Astrocyte (in vitro differentiated cells and primary cell): ENCODE data around the gene COX20. TPM values are rescaled to one million over a fixed set of nuclear protein-coding genes. Genes with fewer than 3 reads are reported as not detected.

Experiments
- DNase-seq: peaks from one replicate; pipeline ENCODE4 v3.0.0-alpha.2; 2010; ENCODE audit warnings: low read depth
- FAIRE-seq: peaks from 2 replicates; lab custom pipeline; 2011; peaks lifted over from hg19 to GRCh38; lab: Jason Lieb, UNC
- H2AFZ ChIP-seq: 2 replicates; pipeline ENCODE4 v1.6.0; 2012; ENCODE audit warnings: low read depth, low read length, inconsistent platforms
- H3K27ac ChIP-seq: 2 replicates; pipeline ENCODE4 v1.5.1; 2011; ENCODE audit warnings: low read depth, low read length, inconsistent platforms
- H3K27me3 ChIP-seq: 2 replicates; pipeline ENCODE4 v1.6.0; 2011; ENCODE audit warnings: low read length, inconsistent platforms; ENCODE audit not compliant: insufficient read depth
- H3K36me3 ChIP-seq: 2 replicates; pipeline ENCODE4 v1.5.1; 2011; ENCODE audit warnings: low read length, inconsistent platforms; ENCODE audit not compliant: insufficient read depth
- H3K4me1 ChIP-seq: 2 replicates; pipeline ENCODE4 v1.5.1; 2011; ENCODE audit warnings: low read length, inconsistent platforms; ENCODE audit not compliant: insufficient read depth
- H3K4me2 ChIP-seq: 2 replicates; pipeline ENCODE4 v1.6.0; 2012; ENCODE audit warnings: low read length, inconsistent platforms
- H3K4me3 ChIP-seq: 2 replicates; pipeline ENCODE4 v1.5.1; 2011; ENCODE audit warnings: low read depth, mild to moderate bottlenecking, low read length, inconsistent platforms; ENCODE audit not compliant: insufficient read depth
- H3K79me2 ChIP-seq: 2 replicates; pipeline ENCODE4 v1.6.0; 2012; ENCODE audit warnings: mild to moderate bottlenecking, low read length, inconsistent platforms; ENCODE audit not compliant: insufficient read depth
- H3K9ac ChIP-seq: 2 replicates; pipeline ENCODE4 v1.6.0; 2012; ENCODE audit warnings: mild to moderate bottlenecking, low read length, inconsistent platforms
- H3K9me3 ChIP-seq: 2 replicates; pipeline ENCODE4 v1.5.1; 2012; ENCODE audit warnings: low read depth, mild to moderate bottlenecking, low read length, inconsistent platforms; ENCODE audit not compliant: insufficient read depth
- H4K20me1 ChIP-seq: 2 replicates; pipeline ENCODE4 v1.6.0; 2012; ENCODE audit warnings: low read length, inconsistent platforms; ENCODE audit not compliant: insufficient read depth
- H3K27ac Mint-ChIP-seq: one replicate; pipeline ENCODE4 v1.8.0; 2021; ENCODE audit warnings: mild to moderate bottlenecking, mixed read lengths; ENCODE audit not compliant: unreplicated experiment
- H3K27me3 Mint-ChIP-seq: one replicate; pipeline ENCODE4 v1.8.0; 2021; ENCODE audit warnings: low read depth, mixed read lengths; ENCODE audit not compliant: unreplicated experiment
- H3K36me3 Mint-ChIP-seq: one replicate; pipeline ENCODE4 v1.8.0; 2021; ENCODE audit warnings: low read depth, mixed read lengths; ENCODE audit not compliant: unreplicated experiment
- H3K4me1 Mint-ChIP-seq: one replicate; pipeline ENCODE4 v1.8.0; 2021; ENCODE audit warnings: low read depth, mixed read lengths; ENCODE audit not compliant: unreplicated experiment
- H3K4me3 Mint-ChIP-seq: one replicate; pipeline ENCODE4 v1.8.0; 2021; ENCODE audit warnings: mild to moderate bottlenecking, moderate library complexity, mixed read lengths; ENCODE audit not compliant: unreplicated experiment
- H3K9me3 Mint-ChIP-seq: one replicate; pipeline ENCODE4 v1.8.0; 2021; ENCODE audit warnings: mild to moderate bottlenecking, mixed read lengths; ENCODE audit not compliant: unreplicated experiment
- CTCF ChIP-seq: IDR thresholded peaks from 2 replicates; pipeline ENCODE4 v1.5.1; 2011; ENCODE audit warnings: low read depth, mild to moderate bottlenecking, inconsistent platforms, low read length, moderate library complexity; ENCODE audit not compliant: insufficient read depth
- EZH2 ChIP-seq: IDR thresholded peaks from 2 replicates; pipeline ENCODE4 v1.6.1; 2012; ENCODE audit warnings: mild to moderate bottlenecking, low read length, inconsistent platforms; ENCODE audit not compliant: insufficient read depth
- total RNA-seq: library from RNA; stranded (reverse); gene quantifications from 2 replicates; pipeline ENCODE4 v1.2.1, GENCODE V29; 2021

The COX20 gene
- total RNA-seq, 1 donor from 2014 or later, result 51.0 TPM

DNA sequence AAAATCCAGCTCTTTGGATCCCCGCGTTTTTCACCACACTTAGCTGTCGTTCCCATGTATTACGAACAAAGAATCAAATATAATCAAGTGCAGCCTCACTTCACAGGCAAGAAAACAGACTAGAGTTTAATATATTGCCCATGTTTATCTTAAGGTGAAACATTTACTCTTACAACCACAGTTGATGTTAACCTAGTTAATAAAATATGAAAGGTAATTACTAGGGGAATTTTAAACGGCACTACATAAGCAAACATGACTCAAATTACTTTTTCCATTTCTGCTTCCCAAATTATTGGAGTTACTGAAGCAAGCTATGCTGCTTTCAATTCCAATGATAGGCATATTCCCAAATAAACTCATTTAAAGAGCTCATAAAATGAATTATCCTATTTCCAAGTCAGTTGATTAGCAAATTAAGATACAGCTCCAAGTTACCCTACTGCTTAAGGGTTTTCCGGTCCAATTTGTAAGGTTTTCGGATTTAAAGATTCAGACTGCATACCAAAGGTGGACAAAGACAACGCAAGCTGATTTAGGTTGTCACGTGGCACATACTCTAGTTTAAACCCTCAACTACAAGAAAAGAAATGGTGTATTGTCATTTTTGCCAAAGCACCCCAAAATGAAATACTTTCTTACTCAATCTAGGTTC is 5.9 kb downstream of the COX20 start:
- DNase-seq (no peak), FAIRE-seq (no peak)
- TF ChIP-seq CTCF (no peak), EZH2 (no peak)
- peaks cover 28% of the 10 kb centered on the region for H3K4me1 Mint-ChIP-seq
- no peak overlapping the region for H3K4me3 ChIP-seq
- no peaks in the 10 kb centered on the region for H3K9me3 Mint-ChIP-seq
- peaks cover 20% of the 10 kb centered on the region for H3K36me3 Mint-ChIP-seq
- no peaks in the 10 kb centered on the region for H3K27me3 ChIP-seq
- peaks cover 38% of the 10 kb centered on the region for H4K20me1 ChIP-seq
- peaks cover 9% of the 10 kb centered on the region for H3K4me1 ChIP-seq
- peaks cover 47% of the 10 kb centered on the region for H3K36me3 ChIP-seq
- H3K4me3 Mint-ChIP-seq, result no peak overlapping the region
- no peaks in the 10 kb centered on the region for H3K27me3 Mint-ChIP-seq
- H3K27ac ChIP-seq, result no peak overlapping the region
- H3K27ac Mint-ChIP-seq, result no peak overlapping the region
- no peak overlapping the region for H2AFZ ChIP-seq
- no peak overlapping the region for H3K9ac ChIP-seq
- no peak overlapping the region for H3K4me2 ChIP-seq
- peaks cover 84% of the 10 kb centered on the region for H3K79me2 ChIP-seq
- no peaks in the 10 kb centered on the region for H3K9me3 ChIP-seq

- Mint-ChIP-seq H3K9me3 (no peaks in the 10 kb centered on the region), H3K36me3 (peaks cover 20% of the 10 kb centered on the region), H3K4me3 (no peak overlapping the region), H3K4me1 (peaks cover 17% of the 10 kb centered on the region), H3K27me3 (no peaks in the 10 kb centered on the region), H3K27ac (no peak overlapping the region)
- FAIRE-seq, result peak; percentile 20
- Histone ChIP-seq H2AFZ (no peak overlapping the region), H3K36me3 (peaks cover 59% of the 10 kb centered on the region), H3K9me3 (no peaks in the 10 kb centered on the region), H3K4me2 (no peak overlapping the region), H3K27me3 (no peaks in the 10 kb centered on the region), H3K27ac (no peak overlapping the region), H3K79me2 (peaks cover 67% of the 10 kb centered on the region), H3K4me1 (no peaks in the 10 kb centered on the region), H3K4me3 (no peak overlapping the region), H3K9ac (no peak overlapping the region), H4K20me1 (peaks cover 27% of the 10 kb centered on the region)
- TF ChIP-seq EZH2, result no peak
- TF ChIP-seq CTCF, result no peak
- DNase-seq, result no peak
Measured at GRCh38 chr1:244843148-244843978, 7.9 kb downstream of the COX20 start.
